ENCODE data around the gene FLT1. TPM values are rescaled to one million over a fixed set of nuclear protein-coding genes. Genes with fewer than 3 reads are reported as not detected.
A peak's percentile ranks its signal among the peaks of the same experiment; 100 is the strongest.

The FLT1 gene
- total RNA-seq, 2 experiments from 2014 or later, result 7.7 to 8.2 TPM

DNA sequence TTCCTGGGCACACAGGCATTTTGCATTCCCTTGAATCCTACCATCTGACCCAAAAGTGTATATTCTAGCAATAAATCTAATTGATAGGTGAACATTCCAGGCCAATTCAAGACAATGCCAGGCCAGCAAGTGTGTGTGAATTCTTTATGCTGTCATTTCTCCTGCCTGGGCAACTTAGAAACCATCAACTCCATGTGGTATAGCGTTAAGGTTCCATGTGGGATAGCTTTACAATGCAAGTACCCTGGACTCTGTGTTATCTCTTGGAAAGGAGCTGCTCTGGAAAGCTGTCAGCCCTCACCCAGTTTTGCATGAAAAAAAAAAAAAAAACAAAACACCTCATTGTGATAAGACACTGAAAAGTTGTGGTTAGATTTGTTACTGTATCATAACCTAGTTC, 15.6 kb upstream of the FLT1 start:
- TF ChIP-seq CTCF (IDR thresholded peaks at IDR 0.05), result no peak
- DNase-seq, result no peak
- Mint-ChIP-seq H3K4me3 (no peak overlapping the region), H3K4me1 (ENCODE audit: low read depth) (peaks cover 4% of the 10 kb centered on the region), H3K36me3 (ENCODE audit: low read depth) (no peaks in the 10 kb centered on the region), H3K27me3 (peaks cover 4% of the 10 kb centered on the region), H3K27ac (no peak overlapping the region), H3K9me3 (no peaks in the 10 kb centered on the region)
- intact Hi-C loops (cut with micrococcal nuclease), result no loop called here
- ChIA-PET POLR2A (no interaction called here), CTCF (no interaction called here)
- ATAC-seq, result no peak

GRCh38 chr13:28510066-28510465, 15.1 kb upstream of the FLT1 start:
- ChIA-PET POLR2A (no interaction called here), CTCF (no interaction called here)
- DNase-seq (no peak), ATAC-seq (no peak)
- no peak for TF ChIP-seq CTCF (IDR thresholded peaks at IDR 0.05)
- Mint-ChIP-seq H3K27ac (no peak overlapping the region), H3K27me3 (peaks cover 4% of the 10 kb centered on the region), H3K4me3 (no peak overlapping the region), H3K36me3 (ENCODE audit: low read depth) (no peaks in the 10 kb centered on the region), H3K4me1 (ENCODE audit: low read depth) (peaks cover 9% of the 10 kb centered on the region), H3K9me3 (no peaks in the 10 kb centered on the region)
- intact Hi-C loops (cut with micrococcal nuclease), result no loop called here

DNA sequence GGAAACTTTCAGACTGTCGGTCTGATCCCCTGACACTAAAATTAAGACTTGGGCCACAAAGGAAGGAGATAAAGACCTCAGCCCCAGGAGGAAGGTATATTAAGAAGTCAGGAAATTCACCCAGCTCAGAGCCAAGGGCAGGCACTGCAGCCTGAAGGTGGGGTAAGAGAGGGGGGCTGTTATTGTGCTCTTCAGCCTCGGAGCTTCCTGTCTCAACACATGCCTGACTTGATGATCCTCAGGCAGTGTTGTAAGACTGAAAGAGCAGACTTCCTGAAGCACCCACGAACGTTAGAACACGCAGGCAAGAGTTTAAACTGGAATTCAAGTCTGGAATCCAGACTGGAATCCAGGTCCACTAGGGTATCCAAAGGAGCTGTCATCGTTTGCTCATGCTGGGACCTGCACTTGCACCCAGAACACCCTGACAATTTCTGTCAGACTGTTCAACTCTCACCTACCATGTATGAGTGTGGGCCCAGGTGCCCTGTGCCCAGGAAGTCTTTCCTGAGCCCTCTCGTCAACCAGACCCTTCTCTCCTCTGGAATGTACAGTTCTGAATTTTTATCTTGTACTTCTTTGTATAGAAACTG, 10.7 kb upstream of the FLT1 start:
- Mint-ChIP-seq H3K4me3 (no peak overlapping the region), H3K27me3 (no peaks in the 10 kb centered on the region), H3K27ac (peak overlapping the region; percentile 23), H3K9me3 (no peaks in the 10 kb centered on the region), H3K4me1 (ENCODE audit: low read depth) (peaks cover 7% of the 10 kb centered on the region), H3K36me3 (ENCODE audit: low read depth) (no peaks in the 10 kb centered on the region)
- TF ChIP-seq CTCF (IDR thresholded peaks at IDR 0.05), result no peak
- intact Hi-C loops (cut with micrococcal nuclease), result no loop called here
- DNase-seq, result no peak
- ChIA-PET CTCF (no interaction called here), POLR2A (no interaction called here)
- ATAC-seq, result no peak

DNA sequence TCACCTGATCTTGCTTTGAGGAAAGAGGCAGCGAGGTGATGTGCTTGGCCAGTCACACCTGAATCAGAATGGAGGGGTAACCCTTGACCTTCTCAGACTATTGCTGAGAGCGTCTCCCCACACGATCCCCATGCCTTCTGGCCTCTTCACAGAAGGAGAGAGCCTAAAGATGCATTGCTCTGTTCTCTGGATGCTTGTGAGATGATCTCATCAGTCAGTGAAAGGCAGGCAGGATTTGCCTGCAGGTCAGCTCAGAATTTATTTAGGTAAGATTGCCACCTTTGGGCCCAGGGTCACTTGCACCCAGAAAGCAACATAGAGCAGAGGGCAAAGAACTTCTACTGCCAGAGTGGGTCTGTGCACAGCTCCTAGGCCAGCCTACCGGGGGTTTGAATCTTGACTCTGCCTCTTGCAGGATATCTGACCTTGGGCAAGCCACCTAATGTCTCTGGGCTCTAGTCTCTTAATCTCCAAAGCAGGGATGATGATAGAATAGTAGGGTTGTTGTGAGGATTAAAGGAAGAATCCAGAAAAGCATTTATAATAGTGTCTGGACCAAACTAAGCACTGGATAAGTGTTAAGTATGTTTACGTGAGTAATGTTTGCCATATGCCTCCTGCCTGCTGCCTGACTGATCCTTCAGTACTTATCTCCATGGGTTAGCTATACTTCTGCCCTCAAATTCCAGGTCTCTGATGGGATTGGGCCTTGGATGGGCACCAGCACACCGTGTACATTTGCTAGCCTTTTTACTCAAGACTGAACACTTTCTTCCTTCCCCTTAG, 8.4 kb upstream of the FLT1 start:
- peaks cover 7% of the 10 kb centered on the region for H3K4me1 Mint-ChIP-seq (ENCODE audit: low read depth)
- intact Hi-C loops (cut with micrococcal nuclease), result no loop called here
- no peaks in the 10 kb centered on the region for H3K36me3 Mint-ChIP-seq (ENCODE audit: low read depth)
- CTCF ChIA-PET, result no interaction called here
- POLR2A ChIA-PET, result no interaction called here
- no peak overlapping the region for H3K4me3 Mint-ChIP-seq
- no peak for ATAC-seq
- H3K27ac Mint-ChIP-seq, result no peak overlapping the region
- TF ChIP-seq CTCF (IDR thresholded peaks at IDR 0.05), result no peak
- no peaks in the 10 kb centered on the region for H3K9me3 Mint-ChIP-seq
- no peak for DNase-seq
- H3K27me3 Mint-ChIP-seq, result no peaks in the 10 kb centered on the region

GRCh38 chr13:28501547-28501946, 6.6 kb upstream of the FLT1 start:
- peaks cover 3% of the 10 kb centered on the region for H3K27me3 Mint-ChIP-seq
- H3K27ac Mint-ChIP-seq, result no peak overlapping the region
- H3K9me3 Mint-ChIP-seq, result no peaks in the 10 kb centered on the region
- POLR2A ChIA-PET, result no interaction called here
- no peak for ATAC-seq
- TF ChIP-seq CTCF (IDR thresholded peaks at IDR 0.05), result no peak
- DNase-seq, result no peak
- CTCF ChIA-PET, result no interaction called here
- no peaks in the 10 kb centered on the region for H3K36me3 Mint-ChIP-seq (ENCODE audit: low read depth)
- intact Hi-C loops (cut with micrococcal nuclease), result no loop called here
- peaks cover 7% of the 10 kb centered on the region for H3K4me1 Mint-ChIP-seq (ENCODE audit: low read depth)
- H3K4me3 Mint-ChIP-seq, result no peak overlapping the region
